ENCODE measurements around the gene PDZD7.

Gene PDZD7

GRCh38 chr10:100983868-100984671, 46.9 kb downstream of the PDZD7 start:
- TF ChIP-seq, protein P1, sequence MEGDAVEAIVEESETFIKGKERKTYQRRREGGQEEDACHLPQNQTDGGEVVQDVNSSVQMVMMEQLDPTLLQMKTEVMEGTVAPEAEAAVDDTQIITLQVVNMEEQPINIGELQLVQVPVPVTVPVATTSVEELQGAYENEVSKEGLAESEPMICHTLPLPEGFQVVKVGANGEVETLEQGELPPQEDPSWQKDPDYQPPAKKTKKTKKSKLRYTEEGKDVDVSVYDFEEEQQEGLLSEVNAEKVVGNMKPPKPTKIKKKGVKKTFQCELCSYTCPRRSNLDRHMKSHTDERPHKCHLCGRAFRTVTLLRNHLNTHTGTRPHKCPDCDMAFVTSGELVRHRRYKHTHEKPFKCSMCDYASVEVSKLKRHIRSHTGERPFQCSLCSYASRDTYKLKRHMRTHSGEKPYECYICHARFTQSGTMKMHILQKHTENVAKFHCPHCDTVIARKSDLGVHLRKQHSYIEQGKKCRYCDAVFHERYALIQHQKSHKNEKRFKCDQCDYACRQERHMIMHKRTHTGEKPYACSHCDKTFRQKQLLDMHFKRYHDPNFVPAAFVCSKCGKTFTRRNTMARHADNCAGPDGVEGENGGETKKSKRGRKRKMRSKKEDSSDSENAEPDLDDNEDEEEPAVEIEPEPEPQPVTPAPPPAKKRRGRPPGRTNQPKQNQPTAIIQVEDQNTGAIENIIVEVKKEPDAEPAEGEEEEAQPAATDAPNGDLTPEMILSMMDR (IDR thresholded peaks at IDR 0.05; ENCODE audit: extremely low read depth, missing control alignments) = no peak
- DNase-seq (ENCODE audit: low spot score) = no peak

GRCh38 chr10:100982916-100983830, 47.8 kb downstream of the PDZD7 start:
- TF ChIP-seq, protein P1 (IDR thresholded peaks at IDR 0.05; ENCODE audit: extremely low read depth, missing control alignments) = no peak
- no peak for DNase-seq (ENCODE audit: low spot score)

DNA sequence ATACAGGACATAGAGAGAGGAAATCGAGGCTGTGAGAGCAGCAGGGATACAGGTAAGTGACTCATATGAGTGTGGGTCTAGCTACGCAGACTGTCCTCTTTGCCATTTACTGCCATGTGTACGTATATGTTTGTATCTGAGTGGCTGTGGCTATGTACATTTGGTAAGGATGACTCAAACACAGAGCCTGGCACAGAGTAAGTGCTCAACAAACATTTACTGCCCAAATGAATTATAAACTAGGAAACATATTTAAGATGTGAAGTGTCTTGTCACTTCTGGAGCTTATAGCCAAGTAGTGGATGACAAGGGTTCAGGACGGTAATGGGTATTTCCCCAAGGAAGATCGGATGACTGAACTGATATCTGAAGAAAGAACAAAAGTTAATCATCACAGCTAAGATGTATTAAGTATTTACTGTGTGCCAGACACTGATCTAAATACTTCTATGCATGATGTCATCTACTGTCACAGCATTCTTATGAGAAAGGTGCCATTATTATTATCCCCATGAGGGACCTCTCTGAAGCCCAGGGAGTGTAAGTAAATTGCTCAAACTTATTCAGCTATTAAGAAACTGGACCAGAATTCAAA, 49.7 kb downstream of the PDZD7 start:
- TF ChIP-seq, protein P1 (IDR thresholded peaks at IDR 0.05; ENCODE audit: extremely low read depth, missing control alignments) = no peak
- no peak for DNase-seq (ENCODE audit: low spot score)

DNA sequence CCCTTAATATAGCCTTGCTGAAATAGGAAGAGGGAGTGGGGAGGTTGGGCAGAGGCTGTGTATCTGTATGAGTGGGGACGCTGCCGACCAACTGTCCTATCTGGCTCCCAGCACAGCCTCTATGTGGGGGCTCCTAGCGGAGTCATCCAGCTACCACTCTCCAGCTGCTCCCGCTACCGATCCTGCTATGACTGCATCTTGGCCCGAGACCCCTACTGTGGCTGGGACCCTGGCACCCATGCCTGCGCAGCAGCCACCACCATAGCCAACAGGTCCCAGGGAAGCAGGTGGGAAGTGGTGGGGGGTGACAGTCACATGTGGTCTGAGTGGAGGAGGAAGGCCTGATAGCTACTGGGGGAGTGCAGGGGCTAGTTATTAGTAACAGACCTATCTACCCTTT, 50.2 kb downstream of the PDZD7 start:
- TF ChIP-seq, protein P1 (IDR thresholded peaks at IDR 0.05; ENCODE audit: extremely low read depth, missing control alignments) = no peak
- DNase-seq (ENCODE audit: low spot score) = no peak

- TF ChIP-seq, protein P1 (IDR thresholded peaks at IDR 0.05; ENCODE audit: extremely low read depth, missing control alignments) = no peak
- DNase-seq (ENCODE audit: low spot score) = no peak
These were observed 50.6 kb downstream of the PDZD7 start for GRCh38 chr10:100980311-100980710.

DNA sequence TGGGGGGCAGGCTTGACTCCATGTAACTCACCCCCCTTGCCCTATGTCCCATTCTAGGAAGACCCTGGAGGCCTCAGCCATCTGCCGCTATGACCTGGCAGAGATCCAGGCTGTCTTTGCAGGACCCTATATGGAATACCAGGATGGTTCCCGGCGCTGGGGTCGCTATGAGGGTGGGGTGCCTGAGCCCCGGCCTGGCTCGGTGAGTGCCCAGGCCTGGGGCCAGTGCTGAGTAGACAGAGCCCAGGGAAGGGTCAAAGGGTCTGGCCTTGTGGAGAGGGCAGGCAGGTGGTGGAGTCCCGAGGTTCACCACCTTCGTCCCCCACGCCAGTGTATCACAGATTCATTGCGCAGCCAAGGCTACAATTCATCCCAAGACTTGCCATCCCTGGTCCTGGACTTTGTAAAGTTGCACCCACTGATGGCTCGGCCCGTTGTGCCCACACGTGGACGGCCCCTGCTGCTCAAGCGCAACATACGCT, 51.1 kb downstream of the PDZD7 start:
- TF ChIP-seq, protein P1 (IDR thresholded peaks at IDR 0.05; ENCODE audit: extremely low read depth, missing control alignments) = no peak

GRCh38 chr10:100978901-100979195, 52.1 kb downstream of the PDZD7 start:
- TF ChIP-seq, protein P1 (IDR thresholded peaks at IDR 0.05; ENCODE audit: extremely low read depth, missing control alignments) = no peak
- no peak for DNase-seq (ENCODE audit: low spot score)

More for the DNA sequence above, 51.1 kb downstream of the PDZD7 start:
- DNase-seq (ENCODE audit: low spot score) = no peak

All from GM20000 (cell line).